HL-60 (cell line): ENCODE data around the gene OR1B1.

Source experiments
- DNase-seq, 2 experiments: peaks; one replicate each; pipeline ENCODE4 v3.0.0-alpha.2; 2010 to 2020; ENCODE audit warnings: low read depth in 1 of 2, low spot score in 1 of 2
- H3K27ac ChIP-seq: fragments of 250-450 bp; sonication (Bioruptor Pico); replicated peaks from 2 replicates; pipeline ENCODE4 v1.5.1; 2020; ENCODE audit warnings: mild to moderate bottlenecking, moderate library complexity
- H3K27me3 ChIP-seq: fragments of 250-450 bp; sonication (Bioruptor Pico); 2 replicates; pipeline ENCODE4 v1.5.1; 2021; ENCODE audit warnings: mild to moderate bottlenecking, moderate library complexity; ENCODE audit not compliant: insufficient read depth, poor library complexity, severe bottlenecking
- H3K4me3 ChIP-seq: replicated peaks from 2 replicates; pipeline ENCODE4 v1.5.1; 2011; ENCODE audit warnings: mild to moderate bottlenecking, control low read depth, low read length; ENCODE audit not compliant: insufficient read depth
- GABPA ChIP-seq: IDR thresholded peaks from 2 replicates; pipeline ENCODE4 v1.6.1; 2012; ENCODE audit warnings: low read depth
- POLR2AphosphoS5 ChIP-seq: IDR thresholded peaks from 2 replicates; pipeline ENCODE4 v1.6.1; 2012; ENCODE audit warnings: low read depth
- SPI1 ChIP-seq: IDR thresholded peaks from 2 replicates; pipeline ENCODE4 v1.6.1; 2012; ENCODE audit warnings: low read depth, mild to moderate bottlenecking, borderline replicate concordance
- TF ChIP-seq, protein P1 (sequence below): IDR thresholded peaks from one replicate; pipeline ENCODE4 v1.5.1; 2011; ENCODE audit warnings: low read length, control low read depth, inconsistent platforms; ENCODE audit not compliant: insufficient read depth
- TF ChIP-seq, protein P2 (sequence below): IDR thresholded peaks from 2 replicates; pipeline ENCODE4 v1.6.1; 2012; ENCODE audit warnings: low read depth; ENCODE audit not compliant: insufficient replicate concordance

OR1B1 gene

DNA sequence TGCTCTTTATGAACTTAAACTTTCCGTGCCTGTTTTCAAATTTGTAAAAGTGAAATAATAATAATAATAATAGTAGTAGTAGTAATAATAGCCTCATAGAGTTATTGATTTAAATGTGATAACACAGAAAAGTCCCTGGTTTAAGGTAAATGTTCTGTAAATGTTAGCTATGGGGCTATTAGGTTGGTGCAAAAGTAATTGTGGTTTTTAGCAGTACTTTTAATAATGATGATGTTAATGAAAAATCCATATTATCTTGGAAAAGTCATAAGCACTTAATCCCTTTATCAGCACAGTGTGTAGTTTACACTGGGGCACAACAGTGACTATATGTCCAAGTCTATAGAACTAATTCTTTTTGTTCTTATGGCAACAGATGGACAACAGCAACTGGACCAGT lies 43.1 kb downstream of the OR1B1 start, which contains the start of gene OR1Q1:
Gene OR1Q1 (plus strand): TSS at position 377 of the 400 bp plus-strand sequence. CDS start 0 bp downstream, at position 377.
- Histone ChIP-seq H3K27ac (no peak within 1 kb of the TSS), H3K4me3 (no peak within 1 kb of the TSS), H3K27me3 (no peaks in the 10 kb centered on the region)
- TF ChIP-seq, protein P1, sequence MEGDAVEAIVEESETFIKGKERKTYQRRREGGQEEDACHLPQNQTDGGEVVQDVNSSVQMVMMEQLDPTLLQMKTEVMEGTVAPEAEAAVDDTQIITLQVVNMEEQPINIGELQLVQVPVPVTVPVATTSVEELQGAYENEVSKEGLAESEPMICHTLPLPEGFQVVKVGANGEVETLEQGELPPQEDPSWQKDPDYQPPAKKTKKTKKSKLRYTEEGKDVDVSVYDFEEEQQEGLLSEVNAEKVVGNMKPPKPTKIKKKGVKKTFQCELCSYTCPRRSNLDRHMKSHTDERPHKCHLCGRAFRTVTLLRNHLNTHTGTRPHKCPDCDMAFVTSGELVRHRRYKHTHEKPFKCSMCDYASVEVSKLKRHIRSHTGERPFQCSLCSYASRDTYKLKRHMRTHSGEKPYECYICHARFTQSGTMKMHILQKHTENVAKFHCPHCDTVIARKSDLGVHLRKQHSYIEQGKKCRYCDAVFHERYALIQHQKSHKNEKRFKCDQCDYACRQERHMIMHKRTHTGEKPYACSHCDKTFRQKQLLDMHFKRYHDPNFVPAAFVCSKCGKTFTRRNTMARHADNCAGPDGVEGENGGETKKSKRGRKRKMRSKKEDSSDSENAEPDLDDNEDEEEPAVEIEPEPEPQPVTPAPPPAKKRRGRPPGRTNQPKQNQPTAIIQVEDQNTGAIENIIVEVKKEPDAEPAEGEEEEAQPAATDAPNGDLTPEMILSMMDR = no peak
- no peak for TF ChIP-seq GABPA
- TF ChIP-seq, protein P2, sequence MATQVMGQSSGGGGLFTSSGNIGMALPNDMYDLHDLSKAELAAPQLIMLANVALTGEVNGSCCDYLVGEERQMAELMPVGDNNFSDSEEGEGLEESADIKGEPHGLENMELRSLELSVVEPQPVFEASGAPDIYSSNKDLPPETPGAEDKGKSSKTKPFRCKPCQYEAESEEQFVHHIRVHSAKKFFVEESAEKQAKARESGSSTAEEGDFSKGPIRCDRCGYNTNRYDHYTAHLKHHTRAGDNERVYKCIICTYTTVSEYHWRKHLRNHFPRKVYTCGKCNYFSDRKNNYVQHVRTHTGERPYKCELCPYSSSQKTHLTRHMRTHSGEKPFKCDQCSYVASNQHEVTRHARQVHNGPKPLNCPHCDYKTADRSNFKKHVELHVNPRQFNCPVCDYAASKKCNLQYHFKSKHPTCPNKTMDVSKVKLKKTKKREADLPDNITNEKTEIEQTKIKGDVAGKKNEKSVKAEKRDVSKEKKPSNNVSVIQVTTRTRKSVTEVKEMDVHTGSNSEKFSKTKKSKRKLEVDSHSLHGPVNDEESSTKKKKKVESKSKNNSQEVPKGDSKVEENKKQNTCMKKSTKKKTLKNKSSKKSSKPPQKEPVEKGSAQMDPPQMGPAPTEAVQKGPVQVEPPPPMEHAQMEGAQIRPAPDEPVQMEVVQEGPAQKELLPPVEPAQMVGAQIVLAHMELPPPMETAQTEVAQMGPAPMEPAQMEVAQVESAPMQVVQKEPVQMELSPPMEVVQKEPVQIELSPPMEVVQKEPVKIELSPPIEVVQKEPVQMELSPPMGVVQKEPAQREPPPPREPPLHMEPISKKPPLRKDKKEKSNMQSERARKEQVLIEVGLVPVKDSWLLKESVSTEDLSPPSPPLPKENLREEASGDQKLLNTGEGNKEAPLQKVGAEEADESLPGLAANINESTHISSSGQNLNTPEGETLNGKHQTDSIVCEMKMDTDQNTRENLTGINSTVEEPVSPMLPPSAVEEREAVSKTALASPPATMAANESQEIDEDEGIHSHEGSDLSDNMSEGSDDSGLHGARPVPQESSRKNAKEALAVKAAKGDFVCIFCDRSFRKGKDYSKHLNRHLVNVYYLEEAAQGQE = no peak
- TF ChIP-seq POLR2AphosphoS5 = no peak
- no peak for TF ChIP-seq SPI1
- DNase-seq = no peak

DNA sequence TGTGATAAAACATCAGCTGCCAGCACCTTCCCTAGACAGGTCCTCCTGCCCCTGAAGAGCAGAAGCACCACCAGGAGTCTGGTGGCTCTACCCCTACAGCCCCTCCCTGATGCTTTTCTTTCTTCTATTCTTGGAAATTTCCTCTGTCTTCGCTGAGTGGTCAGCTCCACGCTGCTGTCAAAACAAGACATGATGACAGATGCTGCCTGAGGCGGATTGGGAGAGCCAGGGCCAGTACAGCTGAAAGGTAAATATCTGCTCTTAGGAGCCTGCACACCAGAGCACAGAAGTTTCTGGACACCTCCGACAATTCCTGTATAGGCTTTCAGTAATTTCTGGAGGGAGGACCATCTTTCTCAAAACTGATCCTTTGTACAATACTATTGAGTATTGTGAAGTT lies 47.6 kb downstream of the OR1B1 start:
- no peak overlapping the region for H3K27ac ChIP-seq
- H3K4me3 ChIP-seq = no peak overlapping the region
- TF ChIP-seq SPI1 (no peak), GABPA (no peak), POLR2AphosphoS5 (no peak)
- TF ChIP-seq, protein P2 = no peak
- TF ChIP-seq, protein P1 = no peak
- H3K27me3 ChIP-seq = peaks cover 2% of the 10 kb centered on the region
- no peak for DNase-seq

DNA sequence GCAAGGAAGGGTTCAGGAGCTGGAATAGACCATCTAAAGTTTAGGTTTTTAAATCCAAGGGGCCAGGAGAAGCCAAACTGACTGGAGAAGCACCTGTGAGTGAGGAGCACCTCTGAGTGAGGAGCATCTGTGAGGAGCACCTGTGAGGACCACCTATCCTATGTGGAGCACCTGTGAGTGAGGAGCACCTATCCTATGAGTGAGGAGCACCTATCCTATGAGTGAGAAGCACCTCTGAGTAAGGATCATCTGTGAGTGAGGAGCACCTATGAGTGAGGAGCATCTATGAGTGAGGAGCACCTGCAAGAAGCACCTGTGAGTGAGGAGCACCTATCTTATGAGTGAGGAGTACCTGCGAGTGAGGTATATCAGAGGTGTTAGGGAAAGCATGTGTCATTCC lies 50.8 kb downstream of the OR1B1 start:
- H3K27ac ChIP-seq = no peak overlapping the region
- DNase-seq = no peak
- peaks cover 2% of the 10 kb centered on the region for H3K27me3 ChIP-seq
- TF ChIP-seq POLR2AphosphoS5 (no peak), GABPA (no peak), SPI1 (no peak)
- TF ChIP-seq, protein P1 = no peak
- TF ChIP-seq, protein P2 = no peak
- no peak overlapping the region for H3K4me3 ChIP-seq
